Measurements from ENCODE around the gene TBPL1. TPM values are rescaled to one million over a fixed set of nuclear protein-coding genes. Genes with fewer than 3 reads are reported as not detected.

The TBPL1 gene
- total and polyA plus RNA-seq, 2 of the 8 experiments (the other 6 are each of a cell fraction or from before 2014, with no cell fraction given), result 32.5 to 67.0 TPM

GRCh38 chr6:134020543-134020942, 67.5 kb downstream of the TBPL1 start:
- Histone ChIP-seq H2BK15ac (ENCODE audit: low read length) (no peak overlapping the region), H3K4me3 (ENCODE audit: extremely low read depth in 1 of 4, insufficient read depth in 2 of 4, low read depth in 3 of 4, low read length in 4 of 4) (no peak overlapping the region), H2BK20ac (ENCODE audit: low read length) (no peak overlapping the region), H4K91ac (replicated peaks; ENCODE audit: insufficient read length, low read length) (no peak overlapping the region), H2BK5ac (ENCODE audit: low read depth, low read length) (no peak overlapping the region), H3K4me2 (ENCODE audit: insufficient read depth in 1 of 2, low read depth in 2 of 2, low read length in 2 of 2) (no peak overlapping the region), H3K4me1 (replicated peaks in 1 of 4; ENCODE audit: control insufficient read depth in 3 of 4, insufficient read depth in 4 of 4, low read length in 3 of 4) (0 out of 7 replicates have a peak, but pooled peaks cover 0 to 2% (median 0%) of the 10 kb centered on the region in 4 experiments), H4K20me1 (replicated peaks in 1 of 2; ENCODE audit: control insufficient read depth in 1 of 2, insufficient read depth in 2 of 2, low read length in 2 of 2) (no peaks in the 10 kb centered on the region), H3K9ac (replicated peaks in 1 of 4; ENCODE audit: extremely low read depth in 1 of 4, low read depth in 3 of 4, low read length in 3 of 4) (no peak overlapping the region), H3K56ac (replicated peaks; ENCODE audit: insufficient read length, low read depth, low read length) (no peak overlapping the region), H2AK5ac (ENCODE audit: low read depth, low read length) (no peak overlapping the region), H3K79me1 (ENCODE audit: low read depth, low read length) (no peaks in the 10 kb centered on the region), H3K4ac (replicated peaks; ENCODE audit: insufficient read length, low read depth, low read length) (no peak overlapping the region), H3K27me3 (replicated peaks in 1 of 4; ENCODE audit: control insufficient read depth in 3 of 4, extremely low read depth in 1 of 4, insufficient read depth in 3 of 4, low read length in 3 of 4) (no peaks in the 10 kb centered on the region; a peak in 1 of 7 replicates), H3K23ac (ENCODE audit: insufficient read length) (no peak overlapping the region), H2BK120ac (replicated peaks; ENCODE audit: low read depth, low read length) (no peak overlapping the region), H3K9me3 (ENCODE audit: insufficient read depth in 2 of 2, low read depth in 1 of 2, low read length in 1 of 2) (no peaks in the 10 kb centered on the region), H3K14ac (ENCODE audit: insufficient read length) (no peak overlapping the region), H3K36me3 (ENCODE audit: control insufficient read depth in 2 of 4, insufficient read depth in 4 of 4, low read length in 3 of 4) (no peaks in the 10 kb centered on the region), H2BK12ac (ENCODE audit: low read depth, low read length) (no peak overlapping the region), H2AFZ (ENCODE audit: low read length) (no peak overlapping the region), H3K23me2 (ENCODE audit: low read depth, low read length) (no peaks in the 10 kb centered on the region), H3K18ac (ENCODE audit: extremely low read depth, low read length) (no peak overlapping the region), H4K8ac (ENCODE audit: extremely low read depth, insufficient read depth, low read length) (no peak overlapping the region), H4K5ac (ENCODE audit: insufficient read length, low read depth, low read length) (no peak overlapping the region), H3K27ac (ENCODE audit: low read depth, low read length) (no peak overlapping the region), H3K79me2 (ENCODE audit: control insufficient read depth in 1 of 2, insufficient read depth in 2 of 2, low read length in 2 of 2) (no peaks in the 10 kb centered on the region)
- CTCF ChIA-PET (ENCODE audit: partially characterized antibody), result no interaction called here
- DNase-seq (ENCODE audit: low read depth in 1 of 2, low spot score in 2 of 2) (no peak), FAIRE-seq (no peak)
- TF ChIP-seq POLR2A (IDR thresholded peaks at IDR 0.05; ENCODE audit: control extremely low read depth in 1 of 2, low read depth in 2 of 2, low read length in 2 of 2), result no peak
- TF ChIP-seq RAD21 (IDR thresholded peaks at IDR 0.05 in 1 of 2, conservative IDR thresholded peaks at IDR 0.05 in 1 of 2; ENCODE audit: low read depth in 2 of 2, low read length in 2 of 2), result no peak
- TF ChIP-seq CTBP2 (IDR thresholded peaks at IDR 0.05; ENCODE audit: borderline replicate concordance, insufficient read depth, insufficient read length, low read length), result no peak
- no peak for TF ChIP-seq CBX8 (IDR thresholded peaks at IDR 0.05; ENCODE audit: borderline replicate concordance, low read depth, low read length)
- no peak for TF ChIP-seq KDM5A (IDR thresholded peaks at IDR 0.05; ENCODE audit: low read length)
- WGBS, 2 experiments (ENCODE audit: extremely low coverage in 1 of 2, insufficient coverage in 1 of 2, insufficient read length in 1 of 2, insufficient replicate concordance in 2 of 2, low coverage in 1 of 2, low lambda C conversion rate in 2 of 2, missing lambda C conversion rate in 1 of 2), result 82% methylated on average over 4 of the region's 4 CpGs; no CpG with 5 or more reads in 1 of the 2 experiments
- POLR2A ChIA-PET (ENCODE audit: partially characterized antibody), result no interaction called here
